H7 (cell line): Measurements from ENCODE around the gene FRAS1. TPM values are rescaled to one million over a fixed set of nuclear protein-coding genes. Genes with fewer than 3 reads are reported as not detected.
"Not testable (repeated sequence)": the region's sequence is repeated elsewhere in the genome, so short reads cannot be mapped to it uniquely, and the experiment has no call there.

Source experiments
- DNase-seq: peaks from one replicate; pipeline ENCODE4 v3.0.0; 2012
- H3K27me3 ChIP-seq: 2 replicates; pipeline ENCODE4 v1.6.0; 2011; ENCODE audit warnings: mild to moderate bottlenecking, low read length; ENCODE audit not compliant: control insufficient read depth, insufficient read depth
- H3K36me3 ChIP-seq: replicated peaks from 2 replicates; pipeline ENCODE4 v1.5.1; 2011; ENCODE audit warnings: low read length; ENCODE audit not compliant: control insufficient read depth, insufficient read depth
- H3K4me3 ChIP-seq: 2 replicates; pipeline ENCODE4 v1.5.1; 2011; ENCODE audit warnings: low read depth, mild to moderate bottlenecking, control low read depth, low read length, moderate library complexity; ENCODE audit not compliant: insufficient read depth
- total RNA-seq: library from RNA; depleted of rRNA; stranded (reverse); fragments of >200 nt; shearing (Covaris generic); gene quantifications from 2 replicates; pipeline ENCODE4 v1.2.3, GENCODE V29; 2014

The FRAS1 gene
- total RNA-seq, 1 experiment from 2014 or later: 20.9 TPM

DNA sequence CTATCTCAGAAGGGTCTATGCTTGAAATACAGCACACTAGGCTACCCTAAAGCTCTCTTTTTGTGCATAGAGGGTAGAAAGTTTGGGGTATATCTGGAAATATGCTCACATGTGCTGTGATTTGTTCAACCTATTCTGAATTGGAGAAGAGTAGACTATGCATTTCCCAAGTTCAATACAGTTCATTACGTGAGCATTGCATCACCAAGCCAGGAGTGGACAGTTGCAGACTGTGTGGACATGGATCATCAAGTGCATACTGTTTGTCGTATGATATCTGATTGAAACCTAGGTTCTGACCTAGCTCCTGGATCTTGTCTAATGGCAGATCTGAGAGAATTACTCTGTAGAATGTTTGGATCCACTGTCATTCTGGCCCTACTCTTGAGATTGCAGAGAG, 161.1 kb downstream of the FRAS1 start:
- Histone ChIP-seq H3K36me3 (no peaks in the 10 kb centered on the region), H3K27me3 (no peaks in the 10 kb centered on the region), H3K4me3 (no peak overlapping the region)
- DNase-seq: no peak

DNA sequence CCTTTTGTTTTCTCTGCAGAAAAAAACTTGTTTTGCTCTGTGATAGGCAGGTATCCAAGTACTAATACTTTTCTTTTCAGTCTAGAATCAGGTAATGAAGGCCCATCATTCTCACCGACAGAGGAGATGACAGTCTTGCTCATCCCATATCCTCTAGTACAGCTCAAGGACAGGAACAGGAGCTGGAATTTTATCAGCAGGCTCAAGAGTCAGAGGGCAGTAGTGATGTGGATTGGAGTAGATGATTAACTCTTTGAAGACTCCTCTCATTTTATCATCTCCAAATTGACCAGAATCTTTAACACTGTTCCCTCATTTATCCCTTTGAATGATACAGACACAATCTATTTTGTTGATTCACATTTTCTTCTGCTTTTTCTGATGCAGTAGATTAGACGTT, 162.7 kb downstream of the FRAS1 start:
- Histone ChIP-seq H3K36me3 (no peaks in the 10 kb centered on the region), H3K27me3 (no peaks in the 10 kb centered on the region), H3K4me3 (no peak overlapping the region)
- DNase-seq: no peak

DNA sequence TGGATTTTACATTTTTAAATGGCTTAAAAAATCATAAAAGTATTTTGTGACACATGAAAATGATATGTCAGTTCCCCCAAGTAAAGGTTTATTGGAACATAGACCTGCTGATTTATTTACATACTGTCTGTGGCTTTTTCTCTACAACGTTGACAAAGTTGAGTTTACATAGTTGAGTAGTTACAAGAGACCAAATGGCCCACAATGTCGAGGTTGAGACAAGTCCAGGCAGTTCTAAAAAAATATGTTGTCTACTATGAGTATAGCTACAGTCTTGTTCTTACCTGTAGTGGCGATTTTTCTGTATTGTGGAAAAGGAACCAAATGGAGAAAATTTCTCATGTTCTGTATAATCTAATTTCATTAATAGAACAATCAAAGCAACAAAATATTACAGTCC, 163.2 kb downstream of the FRAS1 start:
- H3K4me3 ChIP-seq: no peak overlapping the region
- no peaks in the 10 kb centered on the region for H3K27me3 ChIP-seq
- no peaks in the 10 kb centered on the region for H3K36me3 ChIP-seq
- DNase-seq: no peak

DNA sequence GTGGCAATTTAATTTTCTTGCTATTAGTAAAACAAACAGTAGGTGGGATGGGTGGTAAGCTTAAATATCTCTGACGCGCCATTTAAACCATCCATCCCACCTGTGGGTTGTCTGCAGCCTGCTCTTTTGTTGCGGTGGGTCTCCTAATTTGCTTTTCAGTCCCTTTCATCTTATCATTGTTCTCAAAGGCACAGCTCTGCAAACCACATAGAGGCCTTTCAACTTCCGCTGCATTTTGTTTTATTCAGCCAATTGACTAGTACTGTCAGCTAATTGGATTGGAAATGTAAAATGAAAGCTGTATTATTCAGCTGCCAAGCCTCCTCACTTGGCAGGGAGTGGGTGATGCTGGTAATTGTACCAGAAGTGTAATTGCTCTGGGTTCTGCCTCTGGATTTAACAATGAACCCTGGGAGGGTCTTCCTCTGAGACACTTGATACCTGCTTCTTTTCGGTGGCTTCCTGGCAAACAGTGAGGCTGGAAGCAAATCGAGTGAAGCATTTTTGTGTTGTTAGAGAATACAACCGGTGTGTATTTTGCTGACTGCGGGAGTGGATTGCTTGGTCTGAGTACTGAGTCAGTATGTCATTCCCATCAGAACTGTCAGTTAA, 165.6 kb downstream of the FRAS1 start:
- Histone ChIP-seq H3K27me3 (no peaks in the 10 kb centered on the region), H3K4me3 (no peak overlapping the region), H3K36me3 (no peaks in the 10 kb centered on the region)
- DNase-seq: no peak

DNA sequence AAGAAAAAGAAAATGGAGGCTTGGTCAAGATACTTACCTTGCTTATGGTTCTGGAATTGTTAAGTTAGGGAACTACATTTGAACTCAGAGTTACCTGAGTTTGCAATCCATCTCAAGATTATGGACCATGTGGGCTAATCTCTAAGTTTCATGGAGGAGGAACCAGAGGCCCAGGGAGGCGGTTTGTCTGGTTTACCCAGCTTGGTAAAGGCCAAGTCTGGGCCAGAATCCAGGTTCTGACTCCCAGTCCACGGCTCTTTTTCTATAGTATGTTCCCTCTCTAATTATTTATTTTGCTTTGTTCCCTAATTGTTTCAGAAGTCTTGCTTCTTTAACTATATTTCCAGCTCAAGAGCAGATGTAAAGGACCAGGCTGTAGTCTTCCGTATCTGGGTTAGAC, 168.1 kb downstream of the FRAS1 start:
- DNase-seq: no peak
- Histone ChIP-seq H3K4me3 (no peak overlapping the region), H3K36me3 (no peaks in the 10 kb centered on the region), H3K27me3 (no peaks in the 10 kb centered on the region)

DNA sequence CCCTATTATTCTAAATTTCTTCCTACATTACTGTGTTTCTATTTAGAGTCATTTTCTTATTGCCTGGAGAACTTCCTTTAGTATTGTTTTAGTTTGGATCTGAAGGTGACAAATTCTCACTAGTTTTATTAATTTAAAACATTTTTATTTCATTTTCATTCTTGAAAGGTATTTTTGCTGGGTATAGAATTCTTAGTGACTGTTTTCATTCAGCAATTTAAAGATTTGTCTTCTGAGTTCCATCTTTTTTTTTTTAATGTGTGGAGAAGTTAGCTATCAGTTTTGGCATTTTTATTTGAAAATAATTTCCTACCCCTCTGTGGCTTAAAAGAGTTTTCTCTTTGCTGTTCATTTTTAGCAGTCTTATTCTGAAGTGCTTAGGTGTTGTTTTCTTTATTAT, 169.2 kb downstream of the FRAS1 start:
- DNase-seq: no peak
- Histone ChIP-seq H3K27me3 (no peaks in the 10 kb centered on the region), H3K36me3 (no peaks in the 10 kb centered on the region), H3K4me3 (no peak overlapping the region)

DNA sequence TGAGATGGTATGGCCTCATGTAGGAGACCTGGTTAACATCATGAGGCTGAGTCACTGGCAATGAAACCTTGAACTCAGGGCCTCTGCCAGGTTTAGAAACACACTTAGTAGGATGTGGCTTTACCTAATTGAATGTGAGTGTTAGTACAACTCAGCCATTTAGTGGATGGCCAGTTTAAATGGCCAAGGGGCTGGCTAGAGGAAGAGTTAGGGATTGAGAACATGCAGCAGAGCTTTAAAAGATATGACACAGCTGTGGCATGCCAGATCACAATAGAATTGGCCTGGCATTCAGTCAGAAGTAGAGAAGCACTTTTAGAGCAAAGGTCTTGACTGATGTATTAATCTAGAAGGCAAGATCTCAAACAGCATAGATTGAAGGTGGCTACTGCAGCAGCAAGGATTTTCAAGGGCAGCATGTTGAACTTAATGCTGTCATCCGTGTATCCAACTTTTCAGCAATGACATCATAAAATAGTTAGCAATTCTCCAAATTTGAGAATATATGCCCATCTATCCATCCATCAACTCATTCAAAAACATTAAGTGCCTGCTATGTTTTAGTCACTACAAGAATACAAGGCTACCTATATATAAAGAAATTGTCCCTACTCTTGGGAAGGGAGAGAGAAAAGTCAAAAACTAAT, 170.4 kb downstream of the FRAS1 start:
- no peak for DNase-seq
- Histone ChIP-seq H3K36me3 (no peaks in the 10 kb centered on the region), H3K4me3 (no peak overlapping the region), H3K27me3 (no peaks in the 10 kb centered on the region)

DNA sequence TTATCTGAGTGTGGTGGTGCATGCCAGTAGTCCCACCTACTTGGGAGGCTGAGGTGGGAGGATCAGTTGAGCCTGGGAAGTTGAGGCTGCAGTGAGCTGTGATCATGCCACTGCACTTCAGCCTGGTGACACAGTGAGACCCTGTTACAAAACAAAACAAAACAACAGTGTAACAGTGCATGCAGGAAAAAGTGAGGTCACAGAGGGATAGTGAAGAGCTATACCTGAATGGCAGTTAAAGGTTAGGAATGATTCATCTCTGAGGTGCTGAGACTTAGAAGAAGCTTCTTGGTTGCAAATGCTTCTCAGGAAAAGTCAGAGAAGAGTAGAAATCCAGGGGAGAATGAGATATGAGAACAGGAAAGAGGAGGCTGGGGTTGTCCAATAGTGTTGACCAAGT, 178.7 kb downstream of the FRAS1 start:
- DNase-seq: no peak
- Histone ChIP-seq H3K4me3 (no peak overlapping the region), H3K36me3 (no peaks in the 10 kb centered on the region; the same call in 1 of the 2 replicates), H3K27me3 (no peaks in the 10 kb centered on the region)

DNA sequence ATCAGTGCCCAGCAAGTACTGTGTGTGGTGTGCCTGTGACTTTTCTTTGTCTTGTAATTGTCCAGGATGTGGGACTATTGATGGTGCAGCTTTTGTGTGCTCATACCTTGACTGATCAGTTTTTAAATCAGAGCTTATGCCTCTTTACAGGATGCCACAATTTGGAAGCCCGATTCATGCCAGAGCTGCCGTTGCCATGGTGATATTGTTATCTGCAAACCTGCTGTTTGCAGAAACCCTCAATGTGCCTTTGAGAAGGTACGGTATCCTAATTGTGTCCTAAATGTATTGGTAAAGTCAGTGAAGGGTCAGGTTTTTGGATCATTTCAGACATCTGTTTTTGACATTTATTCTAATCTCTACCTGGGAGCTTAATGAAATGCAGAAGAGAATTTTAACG, 180.2 kb downstream of the FRAS1 start:
- Histone ChIP-seq H3K36me3 (no peaks in the 10 kb centered on the region; the same call in 1 of the 2 replicates), H3K27me3 (no peaks in the 10 kb centered on the region), H3K4me3 (no peak overlapping the region)
- no peak for DNase-seq

DNA sequence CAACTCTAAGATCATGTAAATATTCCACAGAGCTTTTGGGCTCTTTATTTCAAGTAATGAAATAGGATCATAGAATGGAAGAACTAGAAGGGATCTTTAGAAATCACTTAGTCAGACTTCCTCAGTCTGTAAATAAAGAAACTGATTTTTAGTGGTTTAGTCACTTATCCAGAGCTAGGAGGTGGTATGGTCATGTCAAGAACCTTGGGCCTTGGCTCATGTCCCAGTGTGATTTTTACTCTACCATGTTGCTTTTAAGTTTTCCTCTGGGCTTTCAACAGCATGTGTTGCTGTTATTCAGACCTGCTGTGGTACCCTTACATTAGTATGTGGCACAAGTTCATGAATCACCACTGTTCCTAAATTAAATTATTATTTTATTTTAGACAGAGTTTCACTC, 184.9 kb downstream of the FRAS1 start:
- no peaks in the 10 kb centered on the region for H3K36me3 ChIP-seq
- no peak overlapping the region for H3K4me3 ChIP-seq
- no peaks in the 10 kb centered on the region for H3K27me3 ChIP-seq
- DNase-seq: no peak

DNA sequence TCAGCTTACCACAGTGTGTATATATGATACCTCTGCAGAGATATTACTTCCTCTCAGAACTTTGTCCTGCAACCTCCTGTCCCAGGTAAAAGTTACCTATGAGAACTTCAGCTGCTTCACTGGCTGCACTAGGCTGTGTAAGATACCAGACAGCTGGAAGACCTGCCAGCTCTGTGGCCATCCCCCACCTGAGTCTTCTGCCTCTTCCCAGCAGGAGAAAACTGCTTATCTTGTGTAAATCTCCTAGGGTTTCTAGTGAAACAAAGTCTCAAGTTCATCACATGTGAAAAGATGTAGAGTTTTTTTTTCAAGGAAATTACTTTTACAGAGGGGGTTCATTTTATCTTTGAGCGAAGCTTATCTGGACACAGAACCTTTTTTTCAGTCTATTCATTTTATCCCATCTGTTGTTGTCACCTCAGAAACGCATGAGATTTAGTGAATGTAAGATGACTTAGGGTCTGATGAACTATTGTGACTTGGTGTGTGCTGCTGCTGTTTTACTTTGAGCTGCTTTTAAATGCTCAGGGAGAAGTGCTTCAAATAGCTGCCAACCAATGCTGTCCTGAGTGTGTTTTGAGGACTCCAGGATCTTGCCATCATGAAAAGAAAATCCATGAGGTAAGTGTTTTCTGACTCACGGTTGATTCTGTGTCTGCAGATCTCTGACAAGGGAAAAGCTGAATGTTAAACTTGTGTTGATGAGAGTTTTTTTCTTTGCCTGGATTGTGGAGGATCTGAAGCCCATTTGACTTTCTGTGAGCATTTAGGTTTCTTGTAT, 187.8 kb downstream of the FRAS1 start:
- H3K4me3 ChIP-seq: no peak overlapping the region

DNA sequence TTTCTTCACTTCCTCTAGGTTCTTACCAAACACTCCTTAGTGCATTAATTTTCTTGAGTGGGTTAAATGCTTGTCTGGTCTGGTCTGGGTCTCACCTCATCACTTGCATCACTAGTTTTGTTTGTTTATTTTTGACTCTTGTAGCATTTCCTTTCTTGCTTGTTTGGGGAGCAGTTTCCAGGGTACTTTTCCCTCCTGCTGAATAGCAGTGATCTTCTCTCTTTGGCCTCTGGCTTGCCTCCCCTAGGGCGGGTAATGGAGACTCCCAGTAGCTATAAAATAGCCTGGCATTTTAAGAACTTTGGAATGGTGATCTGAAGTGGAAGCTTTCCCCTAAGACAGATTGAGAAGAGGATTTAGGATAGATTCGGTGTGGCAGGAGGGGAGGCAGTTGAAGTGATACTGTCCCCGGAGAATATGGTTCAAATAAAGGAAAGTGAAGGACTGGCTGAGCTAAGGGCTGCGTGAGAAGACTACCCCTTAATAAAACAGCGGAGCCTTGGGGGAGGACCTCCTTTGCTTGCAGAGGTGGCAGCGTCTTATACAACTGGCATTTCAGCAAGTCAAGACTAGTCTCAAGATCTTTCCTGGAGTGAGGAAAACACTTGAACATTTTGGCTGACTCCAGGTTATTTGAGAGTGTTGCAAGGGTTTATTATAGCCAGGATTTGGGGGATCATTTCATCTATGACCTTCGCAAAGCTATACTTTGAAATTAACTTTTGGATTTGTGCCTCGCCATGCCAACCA, 190.6 kb downstream of the FRAS1 start:
- Histone ChIP-seq H3K4me3 (no peak overlapping the region), H3K36me3 (no peaks in the 10 kb centered on the region), H3K27me3 (no peaks in the 10 kb centered on the region)
- DNase-seq: no peak

More for the DNA sequence above, 187.8 kb downstream of the FRAS1 start:
- no peaks in the 10 kb centered on the region for H3K27me3 ChIP-seq
- DNase-seq: no peak
- H3K36me3 ChIP-seq: no peaks in the 10 kb centered on the region

DNA sequence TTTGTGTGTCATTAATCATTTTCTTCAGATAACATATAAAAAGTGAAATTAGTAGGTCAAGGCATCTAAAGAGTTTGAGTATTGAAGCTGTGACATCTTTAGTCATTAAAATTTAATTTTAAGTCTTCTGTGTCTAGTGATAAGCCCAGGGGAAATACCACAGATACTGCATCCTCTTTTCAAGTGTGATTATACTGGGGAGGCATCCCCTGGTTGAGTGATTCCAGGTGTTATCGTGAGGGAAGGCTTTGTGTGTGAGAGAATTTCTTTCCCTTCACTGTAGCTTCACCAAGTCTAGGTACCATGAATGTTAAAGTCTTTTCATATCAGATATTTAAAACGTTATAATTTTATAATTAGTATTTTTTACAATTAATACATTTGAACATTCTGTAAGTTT, 193.4 kb downstream of the FRAS1 start:
- Histone ChIP-seq H3K4me3 (no peak overlapping the region), H3K27me3 (no peaks in the 10 kb centered on the region), H3K36me3 (peaks cover 9% of the 10 kb centered on the region)
- DNase-seq: no peak

DNA sequence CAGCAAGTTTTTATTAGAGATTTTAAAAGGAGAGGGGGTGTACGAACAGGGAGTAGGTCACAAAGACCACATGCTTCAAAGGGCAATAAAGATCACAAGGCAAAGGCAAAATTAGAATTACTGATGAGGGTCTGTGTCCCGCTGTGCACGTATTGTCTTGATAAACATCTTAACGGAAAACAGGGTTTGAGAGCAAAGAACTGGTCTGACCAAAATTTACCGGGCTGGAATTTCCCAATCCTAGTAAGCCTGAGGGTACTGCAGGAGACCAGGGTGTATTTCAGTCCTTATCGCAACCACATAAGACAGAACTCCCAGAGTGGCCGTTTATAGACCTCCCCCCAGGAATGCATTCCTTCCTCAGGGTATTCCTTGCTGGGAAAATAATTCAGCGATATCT, 195.7 kb downstream of the FRAS1 start:
- H3K36me3 ChIP-seq, H3K4me3 ChIP-seq, H3K27me3 ChIP-seq, DNase-seq: not testable (repeated sequence)
